Left colon (tissue), 2 donors: ENCODE measurements around the gene NXT2. TPM values are rescaled to one million over a fixed set of nuclear protein-coding genes. Genes with fewer than 3 reads are reported as not detected.
"Not testable (repeated sequence)": the region's sequence is repeated elsewhere in the genome, so short reads cannot be mapped to it uniquely, and the experiment has no call there.

Experiments used
- ATAC-seq: fragments of 200-7000 bp; cut with Tn5 transposase; one replicate; pipeline ENCODE4 v1.9.1; 2020; ENCODE audit warnings: mild to moderate bottlenecking, moderate library complexity
- DNase-seq, 2 donors: peaks; one replicate each; pipeline ENCODE4 v3.0.0-alpha.2; 2020
- intact Hi-C, 2 donors: fragments of 100-400 bp; cut with DNase I in 1 of 2; cut with micrococcal nuclease in 1 of 2; formaldehyde crosslinking; loops; one replicate each; pipeline versions ENCODE4 v1.11.2 to v1.14.0; 2022; cut with DNase I, micrococcal nuclease
- long read RNA-seq: library from polyadenylated mRNA; unstranded; transcript quantifications from one replicate; pipeline ENCODE4 v2.0.0, GENCODE V29; 2021
- total RNA-seq, 2 donors: library from RNA; stranded (reverse); fragmentation: NEBNext Ultra II Directional; extraction: Animal tissue kit (Norgen Biotek cat#: 25700); gene quantifications; one replicate each; pipeline ENCODE4 v1.2.1, GENCODE V29; 2021
- donor health status: DM: no; HTN: no; CAD: no.
- donor health status: DM: yes; HTN: yes; CAD: no.

The NXT2 gene
- 10 to 100 TPM in 1 of 2 donors, 1 to 10 TPM in 1; 8.7 to 10.2 TPM for total RNA-seq
- long read RNA-seq, transcript NXT2-203 (4 exons, 2,562 nt) = major isoform, 10 of 13 reads
- long read RNA-seq, partial matches to known transcripts = 0 of 13 reads
- long read RNA-seq, other reads (novel, unspliced or antisense) = 1 of 13 reads

DNA sequence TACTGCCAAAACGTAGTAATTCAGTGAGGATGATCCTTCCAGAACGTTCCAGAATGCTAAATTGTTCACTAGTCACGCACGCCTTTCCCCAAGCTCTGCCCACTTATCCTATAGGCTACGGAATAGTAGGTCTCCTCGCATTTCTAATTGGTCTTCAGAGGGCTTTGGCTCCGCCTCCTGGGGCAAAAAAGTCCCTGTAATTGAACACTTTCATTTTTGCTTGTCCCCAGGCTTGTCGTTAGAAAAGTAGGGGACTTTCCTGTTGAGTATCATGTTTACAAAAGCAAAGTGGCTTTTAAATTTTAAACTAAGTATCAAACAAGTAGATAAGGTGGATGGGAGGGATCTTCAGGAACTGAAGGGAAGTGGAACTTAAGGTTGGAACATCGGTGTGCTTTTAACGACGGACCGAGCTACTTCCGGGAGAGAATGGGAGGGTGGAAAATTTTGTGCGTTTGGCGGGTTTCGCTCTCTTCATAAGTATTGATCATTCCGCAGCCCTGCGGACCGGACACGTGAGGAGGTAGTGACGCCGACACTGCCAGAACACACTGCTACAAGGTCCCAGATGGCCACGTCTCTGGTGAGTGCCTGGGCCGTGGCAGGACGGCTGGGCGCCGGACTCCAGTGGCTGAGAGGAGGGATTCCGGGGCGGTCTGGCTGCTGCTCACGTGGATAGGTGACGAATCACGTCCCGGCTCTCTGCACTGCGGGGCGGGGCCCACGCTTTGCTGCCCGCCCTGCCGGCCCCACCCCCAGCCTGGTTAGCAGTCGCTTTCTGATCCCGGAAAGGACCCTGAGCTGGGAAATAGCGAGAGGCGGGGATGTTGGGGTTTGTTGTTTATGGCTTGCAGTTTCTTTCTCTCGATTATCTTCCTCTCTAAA, at the start of gene NXT2:
Gene NXT2, plus strand, starts transcription at position 406 of the 885 bp plus-strand sequence. Its CDS starts 163 bp downstream, at position 569.
- peak; percentile 99 for ATAC-seq
- intact Hi-C loops = no loop called here
- peak; percentile 91 to 92 for DNase-seq

DNA sequence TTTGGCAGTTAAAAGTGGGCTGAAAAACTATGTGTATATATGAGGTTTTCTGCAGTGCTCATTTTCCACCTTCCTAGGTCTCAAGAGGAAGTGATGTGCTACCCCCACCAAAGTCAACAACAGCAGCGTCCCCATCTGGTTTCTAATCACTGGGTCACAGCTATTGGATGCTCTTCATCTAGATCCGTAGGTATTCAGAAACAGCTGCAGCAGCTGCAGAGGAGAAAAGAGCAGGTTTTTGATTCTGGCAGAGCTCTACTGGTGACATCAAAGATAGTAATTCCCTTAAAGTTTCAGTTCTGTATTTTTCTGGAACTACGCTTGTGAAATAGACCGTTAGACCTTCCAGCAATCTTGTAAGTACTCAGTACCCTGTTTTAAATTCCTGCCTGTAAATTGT, 49.0 kb upstream of the NXT2 start:
- intact Hi-C loops = loop anchor here in 1 of 2 donors (5.0 kb wide), 1 partner anchor 405 kb away; no protein-coding TSS in a partner anchor
- ATAC-seq (no peak), DNase-seq (no peak)

DNA sequence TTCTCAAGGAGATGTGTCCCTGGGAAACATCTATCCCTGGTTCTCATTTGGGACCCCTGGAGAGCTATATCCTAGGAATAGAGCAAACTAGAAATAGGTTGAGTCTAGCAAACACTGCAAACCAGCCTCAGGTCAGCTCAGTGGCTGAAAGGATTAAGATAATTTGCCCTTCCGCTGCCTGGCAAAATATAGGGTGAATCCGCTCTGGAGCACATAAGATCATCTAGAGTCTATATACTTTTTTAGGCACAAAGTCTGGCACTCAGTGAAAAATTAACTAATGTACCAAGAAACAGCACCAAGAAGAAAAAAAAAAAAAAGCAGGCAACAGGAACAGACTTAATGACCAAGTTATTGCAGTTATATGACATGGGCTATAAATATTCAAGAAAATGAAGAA, 47.5 kb upstream of the NXT2 start:
- ATAC-seq = no peak
- intact Hi-C loops = loop anchor here in 1 of 2 donors (5.0 kb wide), 1 partner anchor 403 kb away; no protein-coding TSS in a partner anchor
- no peak for DNase-seq

DNA sequence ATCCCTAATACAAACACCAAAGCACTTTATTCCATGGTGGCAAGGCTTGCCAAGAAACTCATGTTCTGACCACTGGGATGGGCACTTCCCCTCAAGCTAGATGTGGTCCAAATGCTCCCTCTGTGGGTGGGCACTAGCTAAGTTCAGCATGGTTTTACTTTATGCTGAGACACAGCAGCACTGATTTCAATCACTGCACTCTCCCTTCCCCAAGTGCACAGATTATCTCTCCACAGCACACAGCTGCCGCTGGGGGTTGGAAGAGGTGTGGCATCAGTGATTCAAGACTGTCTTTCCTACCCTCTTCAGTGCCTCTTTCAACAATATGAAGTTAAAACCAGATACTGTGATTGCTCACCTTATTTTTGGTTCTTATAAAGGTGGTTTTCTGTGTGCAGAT, 38.2 kb upstream of the NXT2 start:
- intact Hi-C loops = no loop called here
- no peak for DNase-seq
- no peak for ATAC-seq

DNA sequence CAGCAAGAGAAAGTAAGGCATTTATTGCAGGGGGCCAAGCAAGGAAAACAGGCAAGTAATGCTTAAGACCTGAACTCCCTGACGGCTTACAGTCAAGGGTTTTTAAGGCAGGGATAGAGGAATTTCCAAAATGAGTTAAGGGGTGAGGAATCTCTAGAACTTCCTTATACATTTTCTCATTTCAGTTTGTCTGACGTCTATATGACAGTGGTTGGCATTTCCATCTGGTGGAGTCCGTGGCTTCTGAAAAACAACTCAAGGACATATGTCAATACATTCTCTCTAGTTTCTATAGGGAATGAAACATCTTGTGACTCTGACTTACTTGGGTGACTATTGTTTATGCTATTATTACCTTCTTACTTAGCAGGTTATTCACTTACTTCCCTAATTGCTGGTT, 35.5 kb upstream of the NXT2 start:
- intact Hi-C loops = no loop called here
- DNase-seq (no peak), ATAC-seq (no peak)

DNA sequence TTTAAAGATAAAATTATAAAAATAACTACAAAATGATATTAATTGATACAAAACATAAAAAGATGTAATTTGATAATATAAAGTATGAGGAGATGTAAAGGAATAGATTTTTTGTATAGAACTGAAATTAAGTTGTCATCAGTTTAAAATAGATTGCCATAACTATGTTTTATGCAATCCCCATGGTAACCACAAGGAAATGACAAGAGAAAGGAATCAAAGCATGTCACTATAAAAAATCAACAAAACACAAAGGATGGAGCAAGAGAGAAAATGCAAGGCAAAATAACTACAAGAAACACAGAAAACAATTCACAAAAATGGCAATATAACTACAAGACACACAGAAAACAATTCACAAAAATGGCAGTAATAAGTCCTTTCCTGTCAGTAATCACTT, 27.7 kb upstream of the NXT2 start:
- ATAC-seq (no peak), DNase-seq (no peak)
- intact Hi-C loops = no loop called here

DNA sequence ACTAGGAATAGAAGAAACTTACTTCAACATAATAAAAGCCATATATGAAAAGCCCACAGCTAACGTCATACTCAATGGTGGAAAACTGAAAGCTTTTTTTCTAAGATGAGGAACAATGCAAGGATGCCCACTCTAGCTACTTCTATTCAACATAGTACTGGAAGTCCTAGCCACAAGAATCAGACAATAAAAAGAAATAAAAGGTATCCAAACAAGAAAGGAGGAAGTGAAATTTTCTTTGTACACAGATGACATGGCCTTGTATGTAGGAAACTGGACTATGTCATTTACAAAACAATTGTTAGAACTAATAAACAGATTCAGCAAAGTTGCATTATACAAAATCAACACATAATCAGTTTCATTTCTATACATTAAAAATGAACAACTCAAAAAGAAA, 25.5 kb upstream of the NXT2 start:
- no peak for ATAC-seq
- intact Hi-C loops = no loop called here
- DNase-seq = no peak

DNA sequence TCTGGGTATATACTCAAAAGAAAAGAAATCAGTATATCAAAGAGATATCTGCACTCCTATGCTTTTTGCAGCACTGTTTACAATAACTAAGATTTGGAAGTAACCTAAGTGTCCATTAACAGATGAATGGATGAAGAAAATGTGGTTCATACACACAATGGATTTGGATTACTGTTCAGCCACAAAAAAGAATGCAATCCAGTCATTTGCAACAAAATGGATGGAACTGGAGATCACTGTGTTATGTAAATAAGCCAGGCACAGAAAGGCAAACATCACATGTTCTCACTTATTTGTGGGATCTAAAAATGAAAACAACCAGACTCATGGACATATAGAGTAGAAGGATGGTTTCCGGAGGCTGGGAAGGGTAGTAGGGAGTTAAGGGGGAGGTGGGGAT, 17.6 kb upstream of the NXT2 start:
- ATAC-seq (no peak), DNase-seq (no peak)
- intact Hi-C loops = no loop called here

DNA sequence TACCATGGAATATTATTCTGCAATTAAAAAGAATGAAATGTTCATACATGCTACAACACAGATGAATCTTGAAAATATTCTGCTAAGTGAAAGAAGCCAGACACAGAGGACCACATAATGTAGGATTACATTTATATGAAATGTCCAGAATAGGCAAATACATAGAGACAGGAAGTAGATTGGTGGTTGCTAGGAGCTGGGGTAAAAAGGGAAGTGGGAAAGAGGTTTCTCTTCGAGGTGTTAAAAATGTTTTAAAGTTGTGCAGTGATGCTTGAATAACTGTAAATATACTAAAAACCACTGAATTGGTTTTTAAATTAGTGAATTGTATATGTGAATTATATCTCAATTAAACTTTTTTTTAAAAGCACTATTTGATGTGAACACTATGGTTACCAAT, 3.6 kb upstream of the NXT2 start:
- ATAC-seq (no peak), DNase-seq (no peak)
- intact Hi-C loops = no loop called here

DNA sequence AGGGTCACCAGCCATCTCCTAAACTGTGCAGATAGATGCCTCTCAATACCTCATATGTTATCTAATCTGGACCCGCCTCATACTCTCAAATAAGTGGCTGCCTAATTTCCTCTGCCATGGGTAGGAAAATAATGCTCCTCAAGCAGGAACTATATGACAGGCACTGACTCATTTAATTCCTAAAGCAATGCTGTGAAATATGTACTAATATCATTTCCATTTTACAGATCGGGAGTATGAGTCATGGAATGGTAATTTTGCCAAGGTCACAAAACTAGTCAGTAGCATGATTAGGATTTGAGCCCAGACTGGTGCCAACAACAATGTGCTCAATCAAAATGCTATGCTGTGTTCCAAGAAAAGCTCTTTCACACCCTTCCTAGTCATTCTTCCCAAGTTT, 3.0 kb upstream of the NXT2 start:
- ATAC-seq (no peak), DNase-seq (no peak)
- intact Hi-C loops = no loop called here

DNA sequence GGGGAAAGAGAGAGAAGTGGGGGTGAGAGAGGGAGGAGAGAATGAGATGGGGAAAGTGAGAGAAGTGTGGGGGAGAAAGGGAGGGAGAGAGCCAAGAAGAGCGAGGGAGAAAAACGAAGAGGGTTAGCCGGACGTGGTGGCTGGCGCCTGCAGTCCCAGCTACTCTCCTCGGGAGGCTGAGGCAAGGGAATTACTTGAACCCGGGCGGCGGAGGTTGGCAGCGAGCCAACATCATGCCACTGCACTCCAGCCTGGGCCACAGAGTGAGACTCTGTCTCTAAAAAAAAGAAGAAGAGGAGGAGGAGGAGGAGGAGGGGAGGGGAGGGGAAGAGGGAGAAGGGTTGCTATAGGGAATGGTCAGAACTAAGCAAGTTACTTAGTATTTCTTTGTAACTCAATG, 1.7 kb upstream of the NXT2 start:
- no peak for ATAC-seq
- intact Hi-C loops = no loop called here
- DNase-seq = no peak

DNA sequence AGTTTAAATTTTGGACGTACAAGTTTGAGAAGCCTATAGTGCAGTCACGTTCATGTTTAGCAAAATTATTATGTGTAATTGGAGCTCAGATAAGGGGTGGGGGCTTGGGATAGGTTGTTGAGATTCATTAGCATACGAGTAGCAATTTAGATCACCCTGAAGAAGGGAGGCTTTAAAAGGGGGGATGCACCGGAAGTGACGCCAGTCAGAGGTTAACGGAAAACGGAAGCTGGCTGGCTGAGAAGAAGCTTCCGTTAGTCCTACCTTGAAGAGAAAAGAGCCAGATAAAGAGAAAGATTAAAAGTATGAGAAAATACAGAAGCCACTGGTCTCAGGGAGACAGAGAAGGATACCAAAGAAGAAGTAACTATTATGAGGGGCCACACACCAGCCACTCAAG, 1.1 kb upstream of the NXT2 start:
- ATAC-seq = no peak
- intact Hi-C loops = no loop called here

DNA sequence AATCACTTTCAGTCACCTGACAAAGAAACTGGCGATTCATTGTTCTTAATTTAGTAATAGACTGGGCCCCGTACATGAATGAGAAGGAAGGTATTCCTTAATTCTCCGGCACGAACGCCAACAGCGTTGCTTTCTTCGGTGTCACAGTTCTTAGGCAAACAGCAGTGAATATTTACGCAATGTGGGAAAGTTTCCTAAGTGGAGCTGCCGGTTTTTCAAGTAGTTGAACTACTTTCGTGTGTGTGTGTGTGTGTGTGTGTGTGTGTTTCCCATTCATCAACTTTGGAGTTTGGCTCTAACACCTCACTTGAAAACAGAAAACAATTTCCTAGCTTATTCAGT, 651 bp downstream of the NXT2 start:
- DNase-seq (peak; percentile 27 to 49), ATAC-seq (peak; percentile 65)
- intact Hi-C loops = no loop called here

More for the DNA sequence above, 1.1 kb upstream of the NXT2 start:
- no peak for DNase-seq

DNA sequence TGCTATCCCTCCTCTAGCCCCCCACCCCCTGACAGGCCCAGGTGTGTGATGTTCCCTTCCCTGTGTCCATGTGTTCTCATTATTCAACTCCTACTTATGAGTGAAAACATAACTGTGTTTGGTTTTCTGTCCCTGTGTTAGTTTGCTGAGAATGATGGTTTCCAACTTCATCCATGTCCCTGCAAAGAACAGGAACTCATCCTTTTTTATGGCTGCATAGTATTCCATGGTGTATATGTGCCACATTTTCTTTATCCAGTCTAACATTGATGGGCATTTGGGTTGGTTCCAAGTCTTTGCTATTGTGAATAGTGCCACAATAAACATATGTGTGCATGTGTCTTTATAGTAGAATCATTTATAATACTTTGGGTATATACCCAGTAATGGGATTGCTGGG, 2.4 kb downstream of the NXT2 start:
- DNase-seq, intact Hi-C loops, ATAC-seq: not testable (repeated sequence)

DNA sequence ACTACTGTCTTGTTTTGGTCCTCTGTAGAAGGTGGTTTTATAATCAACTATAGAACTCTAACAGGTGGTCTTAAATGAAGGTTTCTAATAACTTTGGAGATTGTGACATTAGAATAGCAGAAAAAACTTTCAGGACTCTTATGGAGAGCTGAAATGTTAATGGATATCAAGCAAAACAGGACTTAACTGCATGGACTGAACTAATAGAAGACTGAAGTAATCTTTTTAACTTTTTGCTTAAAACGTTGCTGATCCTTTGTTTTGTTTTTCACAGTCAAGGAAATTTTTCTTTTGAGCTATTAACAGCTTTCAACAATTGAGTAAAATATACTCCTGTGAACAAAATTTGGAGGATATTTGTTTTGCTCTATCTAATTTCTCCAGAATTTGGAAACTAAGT, 17.2 kb downstream of the NXT2 start:
- intact Hi-C loops = no loop called here
- DNase-seq (no peak), ATAC-seq (no peak)

DNA sequence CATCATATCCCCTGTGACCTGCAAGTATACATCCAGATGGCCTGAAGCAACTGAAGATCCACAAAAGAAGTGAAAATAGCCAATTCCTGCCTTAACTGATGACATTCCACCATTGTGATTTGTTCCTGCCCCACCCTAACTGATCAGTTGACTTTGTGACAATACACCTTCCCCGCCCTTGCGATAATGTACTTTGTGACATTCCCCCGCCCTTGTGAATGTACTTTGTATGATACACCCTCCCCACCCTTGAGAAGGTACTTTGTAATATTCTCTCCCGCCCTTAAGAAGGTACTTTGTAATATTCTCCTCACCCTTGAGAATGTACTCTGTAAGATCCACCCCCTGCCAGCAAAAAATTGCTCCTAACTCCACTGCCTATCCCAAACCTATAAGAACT, 39.4 kb downstream of the NXT2 start:
- ATAC-seq, intact Hi-C loops, DNase-seq: not testable (repeated sequence)

DNA sequence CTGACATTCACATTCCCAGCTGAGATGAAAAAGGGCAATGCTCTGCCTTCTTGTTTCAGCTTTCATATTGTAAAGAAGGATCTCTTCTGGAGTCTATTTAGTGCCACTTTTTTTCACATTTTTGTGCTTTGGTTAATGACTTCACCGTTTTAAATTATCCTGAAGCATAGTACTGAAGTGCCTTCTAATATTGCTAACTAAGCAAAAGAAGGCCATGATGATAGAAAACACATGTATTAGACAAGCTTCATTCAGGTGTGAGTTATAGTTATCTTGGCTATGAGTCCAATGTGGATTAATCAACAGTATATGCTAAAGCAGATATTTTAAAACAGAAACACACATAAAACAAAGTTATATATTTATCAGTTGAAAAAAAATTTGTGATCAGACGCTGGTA, 40.4 kb downstream of the NXT2 start:
- DNase-seq = no peak
- intact Hi-C loops = no loop called here
- no peak for ATAC-seq

DNA sequence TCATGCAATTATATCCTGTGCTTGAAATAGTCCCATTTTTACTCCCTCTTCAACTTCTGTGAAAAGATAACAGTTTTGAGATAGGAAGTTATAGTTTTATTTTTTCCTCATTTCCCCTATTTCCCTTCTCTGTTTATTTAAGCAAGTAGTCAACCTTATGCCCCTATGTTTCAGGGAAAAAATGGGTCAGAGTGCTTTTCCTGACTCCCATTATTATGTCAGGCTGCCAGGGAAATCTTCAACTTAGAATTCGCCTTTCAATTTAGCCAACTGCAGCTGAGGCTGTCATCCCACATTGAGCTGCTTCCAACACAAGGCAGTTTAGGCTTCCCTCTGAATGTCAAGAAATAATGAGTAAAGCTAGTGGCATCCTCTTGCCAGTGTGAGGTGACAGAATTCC, 42.3 kb downstream of the NXT2 start:
- no peak for DNase-seq
- intact Hi-C loops = no loop called here
- no peak for ATAC-seq

DNA sequence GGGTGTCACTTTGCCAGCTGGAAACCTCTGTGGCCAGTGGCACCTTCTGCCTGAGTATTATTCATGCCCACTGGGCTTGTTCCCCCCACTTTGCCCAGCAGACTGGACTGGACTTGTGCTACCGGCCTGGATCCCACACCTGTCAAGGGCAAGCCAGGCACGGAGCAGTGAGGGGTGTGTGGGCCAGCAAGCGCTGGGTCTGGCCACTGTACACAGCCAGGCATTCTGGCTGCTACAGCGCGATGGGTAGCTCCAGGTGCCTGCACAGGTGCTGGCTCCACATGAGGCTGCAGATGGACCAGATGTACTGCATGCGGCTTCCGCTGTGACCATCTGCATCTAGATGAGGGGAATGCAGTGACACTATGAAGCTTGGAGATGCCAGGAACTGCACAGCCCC, 48.8 kb downstream of the NXT2 start:
- ATAC-seq (no peak), DNase-seq (no peak)
- intact Hi-C loops = no loop called here

DNA sequence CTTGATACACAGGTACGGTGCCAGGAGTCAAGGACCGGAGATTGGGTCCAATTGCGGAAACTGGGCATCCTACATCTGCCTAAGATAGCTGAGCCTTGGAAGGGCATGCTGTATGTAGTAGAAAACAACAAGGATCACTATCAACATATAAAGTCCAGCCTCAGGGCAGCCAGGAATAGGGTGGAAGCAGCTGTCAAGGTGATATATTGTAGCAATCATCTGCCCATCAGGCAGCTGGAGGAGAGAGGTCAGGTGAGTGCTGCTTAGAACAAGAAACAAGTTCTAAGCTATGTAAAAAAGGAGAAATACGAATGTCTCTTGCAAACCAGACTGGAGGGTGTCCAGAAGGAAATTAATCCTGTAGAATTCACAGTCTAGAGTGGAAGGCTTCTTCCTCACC, 53.5 kb downstream of the NXT2 start:
- ATAC-seq = no peak
- no peak for DNase-seq
- intact Hi-C loops = no loop called here
